HepG2 (cell line): ENCODE results near the gene HCFC2. TPM values are rescaled to one million over a fixed set of nuclear protein-coding genes. Genes with fewer than 3 reads are reported as not detected.
A peak's percentile ranks its signal among the peaks of the same experiment; 100 is the strongest.

Experiments used
- ATAC-seq: fragments of 200-7000 bp; cut with Tn5 transposase; 3 replicates; pipeline ENCODE4 v1.9.1; 2020; ENCODE audit warnings: mild to moderate bottlenecking, moderate library complexity
- BruUV-seq: library from RNA; stranded (reverse); fragments of 400-500 nt; replicated peaks from 2 replicates; lab custom pipeline; 2021; lab: Mats Ljungman, UMichigan
- CTCF ChIA-PET: fragments of 300-600 bp; formaldehyde crosslinking; extraction: SDS; loops from one replicate; lab custom pipeline; 2021; ENCODE audit warnings: low total read pairs, inconsistent platforms, low intra/inter-chr PET ratio; lab: Yijun Ruan, JAX
- POLR2A ChIA-PET: fragments of 350-600 bp; sonication (Branson Sonifier 250); formaldehyde crosslinking; loops from one replicate; lab custom pipeline; 2020; ENCODE audit warnings: antibody characterized with exemption, inconsistent platforms; lab: Yijun Ruan, JAX
- DNase-seq: peaks from one replicate; pipeline ENCODE4 v3.0.0-alpha.2; 2015; ENCODE audit warnings: low spot score
- FAIRE-seq: peaks from 3 replicates; lab custom pipeline; 2011; peaks lifted over from hg19 to GRCh38; lab: Jason Lieb, UNC
- H2AFZ ChIP-seq: one replicate; pipeline ENCODE4 v1.6.1; 2011; ENCODE audit warnings: low read length, inconsistent platforms
- H3K27ac ChIP-seq: fragments of 300-600 bp; 3 replicates; pipeline ENCODE4 v1.8.0; 2011; ENCODE audit warnings: mixed run types, mild to moderate bottlenecking, mixed read lengths, low read length, inconsistent platforms; ENCODE audit not compliant: insufficient read depth; ENCODE audit errors: extremely low read length
- H3K27me3 ChIP-seq, 2 experiments: fragments of 200-600 bp in 1 of 2; 2 replicates in 1 of 2; 3 replicates in 1 of 2; pipeline versions ENCODE4 v1.6.0 to v1.8.0; 2011; ENCODE audit warnings: low read length in 2 of 2, mild to moderate bottlenecking in 2 of 2, moderate library complexity in 2 of 2, inconsistent platforms in 1 of 2; ENCODE audit not compliant: insufficient read depth in 2 of 2, control insufficient read depth in 1 of 2
- H3K36me3 ChIP-seq, 2 experiments: fragments of 200-600 bp in 1 of 2; replicated peaks in 1 of 2; 2 replicates in 1 of 2; 3 replicates in 1 of 2; pipeline versions ENCODE4 v1.5.1 to v1.8.0; 2011; ENCODE audit warnings: low read length in 2 of 2, inconsistent platforms in 1 of 2; ENCODE audit not compliant: insufficient read depth in 2 of 2, control insufficient read depth in 1 of 2
- H3K4me1 ChIP-seq: 2 replicates; pipeline ENCODE4 v1.5.1; 2012; ENCODE audit warnings: low read length, inconsistent platforms; ENCODE audit not compliant: insufficient read depth
- H3K4me2 ChIP-seq: 2 replicates; pipeline ENCODE4 v1.6.0; 2011; ENCODE audit warnings: low read depth, low read length, inconsistent platforms
- H3K4me3 ChIP-seq, 3 experiments: fragments of 200-600 bp in 1 of 3; sonication (generic), shearing (Covaris generic) in 1 of 3; replicated peaks in 1 of 3; 2 replicates each; pipeline ENCODE4 v1.5.1; 2011 to 2016; ENCODE audit warnings: low read length in 3 of 3, inconsistent platforms in 2 of 3, low read depth in 2 of 3, mild to moderate bottlenecking in 2 of 3, control low read depth in 1 of 3, mixed read lengths in 1 of 3; ENCODE audit not compliant: insufficient read depth in 1 of 3
- H3K79me2 ChIP-seq: one replicate; pipeline ENCODE4 v1.6.1; 2011; ENCODE audit warnings: low read length, inconsistent platforms; ENCODE audit not compliant: insufficient read depth
- H3K9ac ChIP-seq: 2 replicates; pipeline ENCODE4 v1.6.0; 2011; ENCODE audit warnings: mild to moderate bottlenecking, low read depth, low read length, inconsistent platforms; ENCODE audit not compliant: insufficient read depth
- H3K9me3 ChIP-seq: 2 replicates; pipeline ENCODE4 v1.5.1; 2012; ENCODE audit warnings: mild to moderate bottlenecking, low read length
- H4K20me1 ChIP-seq: 2 replicates; pipeline ENCODE4 v1.6.0; 2011; ENCODE audit warnings: inconsistent platforms, mild to moderate bottlenecking, low read length, moderate library complexity; ENCODE audit not compliant: insufficient read depth
- AHDC1 ChIP-seq: sonication (generic); formaldehyde crosslinking; IDR thresholded peaks from 2 replicates; pipeline ENCODE4 v1.5.1; 2020; ENCODE audit warnings: mild to moderate bottlenecking, missing genetic modification reagents, borderline replicate concordance
- CAMTA2 ChIP-seq: sonication (generic); formaldehyde crosslinking; IDR thresholded peaks from 2 replicates; pipeline ENCODE4 v1.4.0; 2020; ENCODE audit warnings: mild to moderate bottlenecking, missing genetic modification reagents, borderline replicate concordance
- CBFB ChIP-seq: sonication (generic); formaldehyde crosslinking; IDR thresholded peaks from 2 replicates; pipeline ENCODE4 v1.4.0; 2020; ENCODE audit warnings: missing genetic modification reagents
- ELF1 ChIP-seq: sonication (generic); formaldehyde crosslinking; IDR thresholded peaks from 2 replicates; pipeline ENCODE4 v1.4.0; 2020; ENCODE audit warnings: missing genetic modification reagents
- IRF2 ChIP-seq: IDR thresholded peaks from 2 replicates; pipeline ENCODE4 v1.6.1; 2018; ENCODE audit warnings: missing genetic modification reagents, missing compliant biosample characterization
- KLF6 ChIP-seq: IDR thresholded peaks from 2 replicates; pipeline ENCODE4 v1.8.0; 2016; ENCODE audit warnings: missing biosample characterization, missing genetic modification reagents
- SNAPC5 ChIP-seq: sonication (generic); formaldehyde crosslinking; IDR thresholded peaks from 2 replicates; pipeline ENCODE4 v1.8.1; 2023; ENCODE audit warnings: mild to moderate bottlenecking, missing genetic modification reagents, borderline replicate concordance
- STAG1 ChIP-seq: sonication (generic); formaldehyde crosslinking; IDR thresholded peaks from 2 replicates; pipeline ENCODE4 v1.4.0; 2020; ENCODE audit warnings: missing genetic modification reagents
- ZMYM4 ChIP-seq: sonication (generic); formaldehyde crosslinking; IDR thresholded peaks from 2 replicates; pipeline ENCODE4 v1.8.1; 2023; ENCODE audit warnings: mild to moderate bottlenecking, missing genetic modification reagents
- ZNF430 ChIP-seq: sonication (generic); formaldehyde crosslinking; IDR thresholded peaks from 2 replicates; pipeline ENCODE4 v1.9.0; 2021; ENCODE audit warnings: mild to moderate bottlenecking, missing genetic modification reagents
- ZNF431 ChIP-seq: sonication (generic); formaldehyde crosslinking; IDR thresholded peaks from 2 replicates; pipeline ENCODE4 v1.9.0; 2022; ENCODE audit warnings: missing genetic modification reagents, low read depth, mild to moderate bottlenecking, borderline replicate concordance
- ZNF556 ChIP-seq: sonication (generic); formaldehyde crosslinking; IDR thresholded peaks from 2 replicates; pipeline ENCODE4 v1.4.0; 2020; ENCODE audit warnings: mild to moderate bottlenecking, missing genetic modification reagents, borderline replicate concordance
- ZNF761 ChIP-seq: sonication (generic); formaldehyde crosslinking; conservative IDR thresholded peaks from 2 replicates; pipeline ENCODE4 v1.4.0; 2020; ENCODE audit warnings: mild to moderate bottlenecking, missing genetic modification reagents
- ZSCAN5A ChIP-seq: sonication (generic); formaldehyde crosslinking; IDR thresholded peaks from 2 replicates; pipeline ENCODE4 v1.8.0; 2022; ENCODE audit warnings: mild to moderate bottlenecking, missing genetic modification reagents, borderline replicate concordance
- WGBS: methylation state at CpG from one replicate; pipeline ENCODE4 v1.1.6; 2017; ENCODE audit warnings: low lambda C conversion rate; 5-methylcytosine and 5-hydroxymethylcytosine counted together
- in situ Hi-C: cut with HindIII; loops from 2 replicates; pipeline ENCODE4 v1.10.0; 2017; ENCODE audit warnings: low pct_unique_long_range_greater_than_20kb; ENCODE audit not compliant: extremely low pct_ligation_motif_present
- intact Hi-C: fragments of 100-400 bp; cut with micrococcal nuclease; formaldehyde crosslinking; loops from one replicate; pipeline ENCODE4 v1.10.0; 2022; ENCODE audit not compliant: unreplicated experiment
- polyA plus RNA-seq, 8 experiments: library from polyadenylated mRNA; depleted of rRNA in 3 of 8; stranded (reverse) in 7 of 8; unstranded in 1 of 8; fragments of >200 nt; fragmentation: Illumina TruSeq in 4 of 8; extraction: Trizol in 4 of 8; gene quantifications; 2 replicates each; pipeline versions ENCODE4 v1.2.1 to v1.2.3, GENCODE V29; 2011 to 2016; ENCODE audit warnings: low read depth in 4 of 8, missing spikeins in 1 of 8, mixed read lengths in 1 of 8; ENCODE audit not compliant: insufficient read depth in 1 of 8
- total RNA-seq, 5 experiments: library from RNA; depleted of rRNA; stranded (reverse); fragments of >200 nt; fragmentation: Illumina TruSeq; extraction: Trizol; gene quantifications; 2 replicates each; pipeline ENCODE4 v1.2.3, GENCODE V29; 2016; ENCODE audit warnings: low read depth in 1 of 5

The HCFC2 gene
- total and polyA plus RNA-seq, 2 of the 13 experiments (the other 11 are each of a cell fraction or from before 2014, with no cell fraction given), result 3.7 to 4.9 TPM

GRCh38 chr12:104064842-104065427 lies 604 bp downstream of the HCFC2 start:
- no peaks in the 10 kb centered on the region; a peak in 1 of 5 replicates for H3K27me3 ChIP-seq
- in situ Hi-C loops, result no loop called here
- no peaks in the 10 kb centered on the region for H3K36me3 ChIP-seq
- no peaks in the 10 kb centered on the region for H3K9me3 ChIP-seq
- intact Hi-C loops, result loop anchor here (10.0 kb wide), 1 partner anchor 830 kb away; no protein-coding TSS in a partner anchor
- peaks cover 2% of the 10 kb centered on the region for H3K79me2 ChIP-seq
- peak overlapping the region; percentile 93 for H3K4me2 ChIP-seq
- BruUV-seq, result no TSS peak
- FAIRE-seq (no peak), DNase-seq (no peak), ATAC-seq (peak; percentile 67)
- peaks cover 16% of the 10 kb centered on the region for H3K4me1 ChIP-seq
- H2AFZ ChIP-seq, result no peak overlapping the region
- peak overlapping the region; percentile 93 to 98 (median 97) for H3K4me3 ChIP-seq
- 0% methylated on average over 11 of the region's 41 CpGs for WGBS
- no peaks in the 10 kb centered on the region for H4K20me1 ChIP-seq
- H3K27ac ChIP-seq, result peak overlapping the region; percentile 59
- peak overlapping the region; percentile 73 for H3K9ac ChIP-seq
- ChIA-PET POLR2A (interaction anchor here (1.2 to 2.2 kb wide), 3 partner anchors 73 to 135 kb away, joined by 3 to 13 read pairs (median 9); partner anchors contain the start of genes HSP90B1, NFYB and TDG), CTCF (no interaction called here)
- TF ChIP-seq CAMTA2 (CRISPR knock-in tag) (no peak), ZNF431 (CRISPR knock-in tag) (0 out of 2 replicates have a peak, but pooled peaks have one; percentile 5), KLF6 (CRISPR knock-in tag) (no peak), AHDC1 (0 out of 2 replicates have a peak, but pooled peaks have one; percentile 8), ZSCAN5A (CRISPR knock-in tag) (0 out of 2 replicates have a peak, but pooled peaks have one; percentile 5), IRF2 (CRISPR knock-in tag) (no peak), STAG1 (CRISPR knock-in tag) (no peak), SNAPC5 (0 out of 2 replicates have a peak, but pooled peaks have one; percentile 3), ELF1 (CRISPR knock-in tag) (no peak), ZNF556 (CRISPR knock-in tag) (peak; percentile 9; the same call in 1 of the 2 replicates), ZNF430 (CRISPR knock-in tag) (peak; percentile 48; the same call in 1 of the 2 replicates), ZMYM4 (CRISPR knock-in tag) (peak; percentile 11; the same call in 1 of the 2 replicates), ZNF761 (CRISPR knock-in tag) (no peak), CBFB (CRISPR knock-in tag) (no peak)
